Activated CD4-positive, alpha-beta T cell treated with anti-CD3 and anti-CD28 coated beads for 36 hours (primary cell): Measurements from ENCODE around the gene CLC. TPM values are rescaled to one million over a fixed set of nuclear protein-coding genes. Genes with fewer than 3 reads are reported as not detected.
A peak's percentile ranks its signal among the peaks of the same experiment; 100 is the strongest.
"Not testable (repeated sequence)": the region's sequence is repeated elsewhere in the genome, so short reads cannot be mapped to it uniquely, and the experiment has no call there.

Experiments used
- ATAC-seq: fragments of 200-7000 bp; cut with Tn5 transposase; one replicate; pipeline ENCODE4 v1.10.0; 2021; ENCODE audit warnings: mild to moderate bottlenecking, moderate library complexity
- CTCF ChIA-PET: fragments of 350-600 bp; sonication (Branson Sonifier 250); formaldehyde crosslinking; loops from one replicate; lab custom pipeline; 2021; ENCODE audit warnings: antibody characterized with exemption; lab: Charles Lee
- POLR2A ChIA-PET: fragments of 350-600 bp; sonication (Branson Sonifier 250); formaldehyde crosslinking; loops from one replicate; lab custom pipeline; 2021; ENCODE audit warnings: antibody characterized with exemption, inconsistent platforms; lab: Charles Lee
- DNase-seq: peaks from one replicate; pipeline ENCODE4 v3.0.0-alpha.2; 2020
- H3K27ac Mint-ChIP-seq: one replicate; pipeline ENCODE4 v1.8.0; 2021; ENCODE audit warnings: mixed read lengths
- H3K27me3 Mint-ChIP-seq: one replicate; pipeline ENCODE4 v1.8.0; 2021; ENCODE audit warnings: mixed read lengths
- H3K36me3 Mint-ChIP-seq: one replicate; pipeline ENCODE4 v1.8.0; 2021; ENCODE audit warnings: low read depth, mixed read lengths
- H3K4me1 Mint-ChIP-seq: one replicate; pipeline ENCODE4 v1.8.0; 2021; ENCODE audit warnings: mixed read lengths
- H3K4me3 Mint-ChIP-seq: one replicate; pipeline ENCODE4 v1.8.0; 2021; ENCODE audit warnings: mild to moderate bottlenecking, moderate library complexity, mixed read lengths
- H3K9me3 Mint-ChIP-seq: one replicate; pipeline ENCODE4 v1.8.0; 2021; ENCODE audit warnings: low read depth, mixed read lengths
- intact Hi-C, 2 experiments: fragments of 100-400 bp; cut with DNase I in 1 of 2; cut with micrococcal nuclease in 1 of 2; formaldehyde crosslinking; loops; one replicate each; pipeline versions ENCODE4 v1.14.2 to v1.15.1; 2022 to 2024; cut with DNase I, micrococcal nuclease
- total RNA-seq, 2 experiments: library from RNA; stranded (reverse); gene quantifications; one replicate each; pipeline ENCODE4 v1.2.3, GENCODE V29; 2021

CLC gene
- total RNA-seq, 2 experiments from 2014 or later: 0.40 TPM; not detected in 1

GRCh38 chr19:39729594-39729993 is 8.2 kb downstream of the CLC start:
- Mint-ChIP-seq H3K36me3 (no peaks in the 10 kb centered on the region), H3K4me1 (no peaks in the 10 kb centered on the region), H3K27ac (no peak overlapping the region), H3K9me3 (no peaks in the 10 kb centered on the region), H3K27me3 (peaks cover 16% of the 10 kb centered on the region), H3K4me3 (no peak overlapping the region)
- ChIA-PET POLR2A (no interaction called here), CTCF (no interaction called here)
- ATAC-seq (no peak), DNase-seq (no peak)
- intact Hi-C loops: no loop called here

- ChIA-PET POLR2A (no interaction called here), CTCF (no interaction called here)
- Mint-ChIP-seq H3K36me3 (no peaks in the 10 kb centered on the region), H3K27ac (no peak overlapping the region), H3K4me3 (no peak overlapping the region), H3K4me1 (no peaks in the 10 kb centered on the region), H3K9me3 (no peaks in the 10 kb centered on the region), H3K27me3 (peaks cover 27% of the 10 kb centered on the region)
- ATAC-seq (no peak), DNase-seq (no peak)
- intact Hi-C loops: no loop called here
These were observed 9.8 kb downstream of the CLC start for GRCh38 chr19:39728040-39728439.

GRCh38 chr19:39727070-39727800 is 10.6 kb downstream of the CLC start:
- Mint-ChIP-seq H3K4me3 (no peak overlapping the region), H3K4me1 (no peaks in the 10 kb centered on the region), H3K27me3 (peaks cover 35% of the 10 kb centered on the region), H3K36me3 (no peaks in the 10 kb centered on the region), H3K9me3 (no peaks in the 10 kb centered on the region), H3K27ac (no peak overlapping the region)
- intact Hi-C loops: no loop called here
- CTCF ChIA-PET: no interaction called here
- POLR2A ChIA-PET: no interaction called here
- ATAC-seq (no peak), DNase-seq (no peak)

GRCh38 chr19:39725995-39726394 is 11.8 kb downstream of the CLC start:
- H3K9me3 Mint-ChIP-seq: no peaks in the 10 kb centered on the region
- ChIA-PET CTCF (no interaction called here), POLR2A (no interaction called here)
- no peaks in the 10 kb centered on the region for H3K4me1 Mint-ChIP-seq
- no peak overlapping the region for H3K27ac Mint-ChIP-seq
- no peak for ATAC-seq
- peaks cover 38% of the 10 kb centered on the region for H3K27me3 Mint-ChIP-seq
- H3K4me3 Mint-ChIP-seq: no peak overlapping the region
- intact Hi-C loops: no loop called here
- no peak for DNase-seq
- no peaks in the 10 kb centered on the region for H3K36me3 Mint-ChIP-seq

GRCh38 chr19:39720144-39720543 is 17.7 kb downstream of the CLC start:
- CTCF ChIA-PET: interaction anchor here (1.1 to 1.4 kb wide), 3 partner anchors 21 to 72 kb away, joined by 3 to 6 read pairs (median 3); no protein-coding TSS in a partner anchor
- H3K4me1 Mint-ChIP-seq, intact Hi-C loops, ATAC-seq, H3K4me3 Mint-ChIP-seq, POLR2A ChIA-PET, H3K9me3 Mint-ChIP-seq, H3K27ac Mint-ChIP-seq, H3K36me3 Mint-ChIP-seq, DNase-seq: not testable (repeated sequence)
- H3K27me3 Mint-ChIP-seq: peaks cover 50% of the 10 kb centered on the region

- no peak for DNase-seq
- peaks cover 4% of the 10 kb centered on the region for H3K36me3 Mint-ChIP-seq
- H3K4me1 Mint-ChIP-seq: peaks cover 24% of the 10 kb centered on the region
- intact Hi-C loops: no loop called here
- peak; percentile 68 for ATAC-seq
- ChIA-PET CTCF (no interaction called here), POLR2A (no interaction called here)
- H3K9me3 Mint-ChIP-seq: no peaks in the 10 kb centered on the region
- no peak overlapping the region for H3K4me3 Mint-ChIP-seq
- H3K27ac Mint-ChIP-seq: no peak overlapping the region
- peaks cover 6% of the 10 kb centered on the region for H3K27me3 Mint-ChIP-seq
These were observed 27.4 kb downstream of the CLC start for GRCh38 chr19:39710333-39710890.

GRCh38 chr19:39709026-39709872 is 28.6 kb downstream of the CLC start:
- peaks cover 4% of the 10 kb centered on the region for H3K36me3 Mint-ChIP-seq
- no peak overlapping the region for H3K27ac Mint-ChIP-seq
- H3K27me3 Mint-ChIP-seq: peaks cover 3% of the 10 kb centered on the region
- POLR2A ChIA-PET: no interaction called here
- intact Hi-C loops: no loop called here
- no peak overlapping the region for H3K4me3 Mint-ChIP-seq
- no peak for DNase-seq
- ATAC-seq: no peak
- CTCF ChIA-PET: no interaction called here
- no peaks in the 10 kb centered on the region for H3K9me3 Mint-ChIP-seq
- peaks cover 36% of the 10 kb centered on the region for H3K4me1 Mint-ChIP-seq

- Mint-ChIP-seq H3K27me3 (peaks cover 3% of the 10 kb centered on the region), H3K4me3 (no peak overlapping the region), H3K4me1 (peaks cover 41% of the 10 kb centered on the region), H3K9me3 (no peaks in the 10 kb centered on the region), H3K36me3 (peaks cover 4% of the 10 kb centered on the region), H3K27ac (no peak overlapping the region)
- ChIA-PET CTCF (no interaction called here), POLR2A (no interaction called here)
- DNase-seq: no peak
- no peak for ATAC-seq
- intact Hi-C loops: no loop called here
These were observed 29.2 kb downstream of the CLC start for GRCh38 chr19:39708594-39708993.

- H3K9me3 Mint-ChIP-seq: no peaks in the 10 kb centered on the region
- peaks cover 9% of the 10 kb centered on the region for H3K27me3 Mint-ChIP-seq
- POLR2A ChIA-PET: no interaction called here
- peak overlapping the region; percentile 85 for H3K27ac Mint-ChIP-seq
- peaks cover 4% of the 10 kb centered on the region for H3K36me3 Mint-ChIP-seq
- H3K4me1 Mint-ChIP-seq: peaks cover 42% of the 10 kb centered on the region
- CTCF ChIA-PET: interaction anchor here (1.0 kb wide), 1 partner anchor 11 kb away, joined by 5 read pairs; no protein-coding TSS in a partner anchor
- no peak overlapping the region for H3K4me3 Mint-ChIP-seq
- peak; percentile 57 for ATAC-seq
- intact Hi-C loops: no loop called here
- peak; percentile 67 for DNase-seq
These were observed 32.1 kb downstream of the CLC start for GRCh38 chr19:39705578-39706188.

GRCh38 chr19:39704181-39705044 is 33.4 kb downstream of the CLC start, which contains the start of gene LGALS14:
Gene LGALS14 (plus strand): TSS chr19:39704481. CDS start chr19:39704529, 48 bp downstream.
- peak within 1 kb of the TSS; percentile 85 for H3K27ac Mint-ChIP-seq
- ChIA-PET CTCF (interaction anchor here (0.7 kb wide), 1 partner anchor 83 kb away, joined by 3 read pairs; no protein-coding TSS in a partner anchor), POLR2A (interaction anchor here (0.8 kb wide), 1 partner anchor 24 kb away, joined by 3 read pairs; no protein-coding TSS in a partner anchor)
- no peaks in the 10 kb centered on the region for H3K9me3 Mint-ChIP-seq
- peaks cover 4% of the 10 kb centered on the region for H3K36me3 Mint-ChIP-seq
- intact Hi-C loops: loop anchor here (1.0 kb wide), 1 partner anchor 25 kb away; no protein-coding TSS in a partner anchor
- peak; percentile 83 for ATAC-seq
- DNase-seq: peak; percentile 58
- peak within 1 kb of the TSS; percentile 4 for H3K4me3 Mint-ChIP-seq
- H3K27me3 Mint-ChIP-seq: peaks cover 14% of the 10 kb centered on the region
- peaks cover 34% of the 10 kb centered on the region for H3K4me1 Mint-ChIP-seq
